AG09309 (cell line): ENCODE data around the gene SLC13A1.

Experiments
- DNase-seq: peaks from one replicate; pipeline ENCODE4 v3.0.0-alpha.2; 2010; ENCODE audit warnings: low read depth
- H3K4me3 ChIP-seq: 2 replicates; pipeline ENCODE4 v1.5.1; 2011; ENCODE audit warnings: mild to moderate bottlenecking, low read depth, low read length, moderate library complexity; ENCODE audit not compliant: control insufficient read depth
- TF ChIP-seq, protein P1 (sequence below): IDR thresholded peaks from 2 replicates; pipeline ENCODE4 v1.5.1; 2011; ENCODE audit warnings: mild to moderate bottlenecking, low read depth, low read length, inconsistent platforms; ENCODE audit not compliant: insufficient read depth, control insufficient read depth; ENCODE audit errors: missing control alignments

Gene SLC13A1

DNA sequence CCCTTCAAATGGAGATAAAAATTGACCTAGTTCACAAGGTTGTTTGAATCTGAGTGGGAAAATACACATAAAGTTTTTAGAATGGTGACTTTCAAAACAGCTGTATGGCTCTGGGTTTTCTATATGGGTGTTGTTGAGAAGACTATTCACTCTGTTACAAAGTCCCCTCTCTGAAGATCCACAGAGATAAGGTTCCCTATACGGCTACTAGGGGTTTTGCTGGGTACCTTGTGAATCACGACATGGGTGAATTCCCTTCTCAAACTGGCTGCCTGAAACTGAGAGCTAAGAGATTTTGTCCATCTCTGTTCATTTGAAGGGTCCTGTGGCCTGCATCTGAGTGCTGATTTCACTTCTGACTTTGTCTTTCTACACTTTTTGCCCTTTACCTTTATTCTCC lies 11.8 kb upstream of the SLC13A1 start:
- DNase-seq, result no peak
- TF ChIP-seq, protein P1, sequence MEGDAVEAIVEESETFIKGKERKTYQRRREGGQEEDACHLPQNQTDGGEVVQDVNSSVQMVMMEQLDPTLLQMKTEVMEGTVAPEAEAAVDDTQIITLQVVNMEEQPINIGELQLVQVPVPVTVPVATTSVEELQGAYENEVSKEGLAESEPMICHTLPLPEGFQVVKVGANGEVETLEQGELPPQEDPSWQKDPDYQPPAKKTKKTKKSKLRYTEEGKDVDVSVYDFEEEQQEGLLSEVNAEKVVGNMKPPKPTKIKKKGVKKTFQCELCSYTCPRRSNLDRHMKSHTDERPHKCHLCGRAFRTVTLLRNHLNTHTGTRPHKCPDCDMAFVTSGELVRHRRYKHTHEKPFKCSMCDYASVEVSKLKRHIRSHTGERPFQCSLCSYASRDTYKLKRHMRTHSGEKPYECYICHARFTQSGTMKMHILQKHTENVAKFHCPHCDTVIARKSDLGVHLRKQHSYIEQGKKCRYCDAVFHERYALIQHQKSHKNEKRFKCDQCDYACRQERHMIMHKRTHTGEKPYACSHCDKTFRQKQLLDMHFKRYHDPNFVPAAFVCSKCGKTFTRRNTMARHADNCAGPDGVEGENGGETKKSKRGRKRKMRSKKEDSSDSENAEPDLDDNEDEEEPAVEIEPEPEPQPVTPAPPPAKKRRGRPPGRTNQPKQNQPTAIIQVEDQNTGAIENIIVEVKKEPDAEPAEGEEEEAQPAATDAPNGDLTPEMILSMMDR, result no peak
- H3K4me3 ChIP-seq, result no peak overlapping the region

- H3K4me3 ChIP-seq, result no peak overlapping the region
- TF ChIP-seq, protein P1, result no peak
- no peak for DNase-seq
These were observed 11.2 kb upstream of the SLC13A1 start for GRCh38 chr7:123210986-123211385.

- H3K4me3 ChIP-seq, result no peak overlapping the region
- TF ChIP-seq, protein P1, result no peak
- no peak for DNase-seq
These were observed 10.0 kb upstream of the SLC13A1 start for GRCh38 chr7:123209786-123210185.

DNA sequence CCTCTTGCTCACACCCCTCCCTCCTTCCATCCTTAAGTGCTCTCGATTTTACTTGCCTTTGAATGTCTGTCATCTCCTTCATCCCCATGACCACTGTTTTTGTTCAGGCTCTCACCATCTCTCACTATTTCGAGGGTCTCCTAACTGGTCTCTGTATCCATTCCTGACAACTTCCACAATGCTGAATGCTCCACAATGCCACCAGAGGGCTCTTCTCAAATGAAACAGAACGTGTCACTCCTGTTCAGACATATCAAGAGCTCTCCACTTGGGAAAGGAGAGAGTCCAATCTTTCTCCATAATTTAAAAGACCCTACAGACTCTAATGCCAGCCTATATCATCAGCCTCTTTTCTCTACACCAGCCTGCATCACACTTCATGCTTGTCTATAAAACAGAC lies 9.0 kb upstream of the SLC13A1 start:
- no peak for DNase-seq
- H3K4me3 ChIP-seq, result no peak overlapping the region
- TF ChIP-seq, protein P1, result no peak

- DNase-seq, result no peak
- TF ChIP-seq, protein P1, result no peak
- H3K4me3 ChIP-seq, result no peak overlapping the region
These were observed 4.6 kb upstream of the SLC13A1 start for GRCh38 chr7:123204206-123204835.

DNA sequence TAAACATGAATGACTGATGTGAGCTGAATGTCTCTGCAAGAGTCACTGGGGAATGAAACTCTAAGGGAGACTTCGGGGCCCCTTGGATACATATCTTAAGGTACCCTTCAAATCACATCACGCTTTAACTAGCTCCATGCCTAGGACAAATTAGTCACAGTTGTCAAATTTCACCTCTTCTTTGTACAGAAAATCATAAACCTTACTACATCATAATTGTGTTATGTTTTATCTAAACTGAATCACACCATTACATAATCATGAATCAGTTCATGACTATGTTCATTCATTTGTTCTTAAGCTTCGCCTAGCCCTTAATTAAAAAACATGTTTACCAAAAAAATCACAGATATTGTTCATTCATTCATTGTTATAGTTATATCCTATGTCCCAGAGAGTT lies 2.1 kb upstream of the SLC13A1 start:
- H3K4me3 ChIP-seq, result no peak overlapping the region
- TF ChIP-seq, protein P1, result no peak
- no peak for DNase-seq
